HG02798 (cell line): Measurements from ENCODE around the gene TMC8.
A peak's percentile ranks its signal among the peaks of the same experiment; 100 is the strongest.
"Not testable (repeated sequence)": the region's sequence is repeated elsewhere in the genome, so short reads cannot be mapped to it uniquely, and the experiment has no call there.

Source experiments
- ATAC-seq: cut with Tn5 transposase; IDR thresholded peaks from one replicate; pipeline ENCODE4 v1.9.1; 2021; ENCODE audit warnings: mild to moderate bottlenecking; ENCODE audit not compliant: unreplicated experiment, poor library complexity

TMC8 gene

GRCh38 chr17:78147315-78147998, 16.9 kb downstream of the TMC8 start:
- peak; percentile 50 for ATAC-seq

GRCh38 chr17:78148286-78149016, 17.9 kb downstream of the TMC8 start:
- ATAC-seq = no peak

- ATAC-seq = no peak
Measured at GRCh38 chr17:78151514-78152008, 21.0 kb downstream of the TMC8 start.

- ATAC-seq = peak; percentile 53
Measured at GRCh38 chr17:78154903-78155811, 24.6 kb downstream of the TMC8 start.

- peak; percentile 38 for ATAC-seq
Measured at GRCh38 chr17:78159575-78160158, 29.1 kb downstream of the TMC8 start.

GRCh38 chr17:78163881-78164747, 33.5 kb downstream of the TMC8 start:
- no peak for ATAC-seq

- ATAC-seq = no peak
Measured at GRCh38 chr17:78164748-78165607, 34.4 kb downstream of the TMC8 start.

- no peak for ATAC-seq
Measured at GRCh38 chr17:78166416-78166815, 35.8 kb downstream of the TMC8 start.

GRCh38 chr17:78168242-78168902, 37.8 kb downstream of the TMC8 start, which contains the start of gene SYNGR2:
Gene SYNGR2, plus strand, starts transcription at chr17:78168581. Its CDS starts 36 bp downstream, at chr17:78168617.
- ATAC-seq = peak; percentile 60

GRCh38 chr17:78168903-78169793, 38.6 kb downstream of the TMC8 start:
- peak; percentile 23 for ATAC-seq

GRCh38 chr17:78170692-78171590, 40.4 kb downstream of the TMC8 start:
- no peak for ATAC-seq

- not testable (repeated sequence) for ATAC-seq
Measured at GRCh38 chr17:78171591-78172248, 41.1 kb downstream of the TMC8 start.

- no peak for ATAC-seq
Measured at GRCh38 chr17:78172249-78173051, 41.9 kb downstream of the TMC8 start.

- peak; percentile 32 for ATAC-seq
Measured at GRCh38 chr17:78173097-78173715, 42.6 kb downstream of the TMC8 start.
